CD14-positive monocyte (primary cell): ENCODE results near the gene CCDC33. TPM values are rescaled to one million over a fixed set of nuclear protein-coding genes. Genes with fewer than 3 reads are reported as not detected.

Experiments used
- DNase-seq, 3 donors: peaks; one replicate each; pipeline ENCODE4 v3.0.0-alpha.2; 2011 to 2022
- H2AFZ ChIP-seq: 2 replicates; pipeline ENCODE4 v1.6.0; 2012; ENCODE audit warnings: mild to moderate bottlenecking, low read depth, low read length, inconsistent platforms; ENCODE audit not compliant: insufficient read depth, poor library complexity, severe bottlenecking
- H3K27ac ChIP-seq, 2 donors: 1 replicate in 1 of 2; 2 replicates in 1 of 2; pipeline ENCODE4 v1.5.1; 2012 to 2013; ENCODE audit warnings: low read length in 2 of 2, control low read depth in 1 of 2, inconsistent platforms in 1 of 2, low read depth in 1 of 2, mild to moderate bottlenecking in 1 of 2
- H3K27me3 ChIP-seq, 2 donors: one replicate each; pipeline versions ENCODE4 v1.6.0 to v1.6.1; 2011 to 2013; ENCODE audit warnings: low read length in 2 of 2; ENCODE audit not compliant: control insufficient read depth in 2 of 2, insufficient read depth in 2 of 2
- H3K36me3 ChIP-seq, 2 donors: replicated peaks in 1 of 2; 1 replicate in 1 of 2; 2 replicates in 1 of 2; pipeline versions ENCODE4 v1.5.1 to v1.6.1; 2012 to 2013; ENCODE audit warnings: low read length in 2 of 2, control low read depth in 1 of 2, inconsistent platforms in 1 of 2, mild to moderate bottlenecking in 1 of 2; ENCODE audit not compliant: insufficient read depth in 2 of 2, control insufficient read depth in 1 of 2
- H3K4me1 ChIP-seq, 2 donors: 1 replicate in 1 of 2; 2 replicates in 1 of 2; pipeline versions ENCODE4 v1.5.1 to v1.6.1; 2012 to 2013; ENCODE audit warnings: low read length in 2 of 2, control low read depth in 1 of 2, inconsistent platforms in 1 of 2, mild to moderate bottlenecking in 1 of 2, moderate library complexity in 1 of 2; ENCODE audit not compliant: insufficient read depth in 2 of 2, control insufficient read depth in 1 of 2
- H3K4me2 ChIP-seq: replicated peaks from 2 replicates; pipeline ENCODE3; 2012; ENCODE audit warnings: low read length, moderate library complexity, mild to moderate bottlenecking; ENCODE audit not compliant: poor library complexity, severe bottlenecking; ENCODE audit errors: extremely low read depth
- H3K4me3 ChIP-seq, 3 experiments: fragments of 200-600 bp in 1 of 3; sonication (generic) in 1 of 3; replicated peaks in 1 of 3; 1 replicate in 2 of 3; 2 replicates in 1 of 3; pipeline ENCODE4 v1.5.1; 2011 to 2013; ENCODE audit warnings: low read length in 3 of 3, mild to moderate bottlenecking in 3 of 3, control low read depth in 2 of 3, low read depth in 2 of 3, inconsistent platforms in 1 of 3, moderate library complexity in 1 of 3
- H3K79me2 ChIP-seq: 2 replicates; pipeline ENCODE4 v1.6.0; 2012; ENCODE audit warnings: mild to moderate bottlenecking, control low read depth, inconsistent platforms, low read length, moderate library complexity; ENCODE audit not compliant: insufficient read depth
- H3K9ac ChIP-seq: 2 replicates; pipeline ENCODE4 v1.6.0; 2017; ENCODE audit warnings: low read length, mild to moderate bottlenecking; ENCODE audit not compliant: insufficient read depth, poor library complexity, severe bottlenecking
- H3K9me3 ChIP-seq, 2 donors: replicated peaks in 1 of 2; 1 replicate in 1 of 2; 2 replicates in 1 of 2; pipeline versions ENCODE4 v1.5.1 to v1.6.1; 2012 to 2013; ENCODE audit warnings: low read length in 2 of 2, control low read depth in 1 of 2; ENCODE audit not compliant: control insufficient read depth in 1 of 2, insufficient read depth in 1 of 2
- H4K20me1 ChIP-seq: 2 replicates; pipeline ENCODE4 v1.6.0; 2012; ENCODE audit warnings: mild to moderate bottlenecking, low read length, control low read depth, moderate library complexity; ENCODE audit not compliant: insufficient read depth
- H3K27ac Mint-ChIP-seq, 7 donors: one replicate each; pipeline ENCODE4 v1.8.0; 2020; ENCODE audit warnings: mild to moderate bottlenecking in 7 of 7, mixed read lengths in 7 of 7, moderate library complexity in 6 of 7, inconsistent platforms in 2 of 7
- H3K27me3 Mint-ChIP-seq, 3 donors: one replicate each; pipeline ENCODE4 v1.8.0; 2021 to 2022; ENCODE audit warnings: low read depth in 3 of 3, mild to moderate bottlenecking in 3 of 3, mixed read lengths in 3 of 3, moderate library complexity in 3 of 3, inconsistent platforms in 1 of 3
- H3K36me3 Mint-ChIP-seq, 2 donors: one replicate each; pipeline ENCODE4 v1.8.0; 2020; ENCODE audit warnings: mixed read lengths in 2 of 2, inconsistent platforms in 1 of 2, mild to moderate bottlenecking in 1 of 2
- H3K4me1 Mint-ChIP-seq: one replicate; pipeline ENCODE4 v1.8.0; 2020; ENCODE audit warnings: mild to moderate bottlenecking, mixed read lengths
- H3K4me3 Mint-ChIP-seq, 2 donors: one replicate each; pipeline ENCODE4 v1.8.0; 2020; ENCODE audit warnings: mild to moderate bottlenecking in 2 of 2, mixed read lengths in 2 of 2, moderate library complexity in 1 of 2
- H3K9me3 Mint-ChIP-seq, 7 donors: one replicate each; pipeline ENCODE4 v1.8.0; 2020 to 2022; ENCODE audit warnings: mixed read lengths in 7 of 7, mild to moderate bottlenecking in 6 of 7, moderate library complexity in 6 of 7, inconsistent platforms in 2 of 7
- WGBS: methylation state at CpG from one replicate; pipeline ENCODE4 v1.1.5; 2013; ENCODE audit warnings: missing lambda C conversion rate; ENCODE audit not compliant: insufficient coverage; 5-methylcytosine and 5-hydroxymethylcytosine counted together
- intact Hi-C, 2 donors: fragments of 100-400 bp; cut with micrococcal nuclease; formaldehyde crosslinking; loops; one replicate each; pipeline versions ENCODE4 v1.15.0 to v1.15.1; 2023
- polyA plus RNA-seq, 3 donors: library from polyadenylated mRNA; depleted of rRNA in 1 of 3; unstranded in 2 of 3; stranded (reverse) in 1 of 3; fragments of 300-500 nt in 2 of 3; fragments of >200 nt in 1 of 3; fragmentation: Illumina TruSeq in 2 of 3; gene quantifications; 1 replicate in 2 of 3; 2 replicates in 1 of 3; pipeline ENCODE4 v1.2.3, GENCODE V29; 2012 to 2021
- TF ChIP-seq, protein P1 (sequence below): fragments of 200-600 bp; IDR thresholded peaks from one replicate; pipeline ENCODE4 v1.8.0; 2022; ENCODE audit warnings: antibody characterized with exemption, mild to moderate bottlenecking

CCDC33 gene
- polyA plus RNA-seq, 3 donors, result not detected

DNA sequence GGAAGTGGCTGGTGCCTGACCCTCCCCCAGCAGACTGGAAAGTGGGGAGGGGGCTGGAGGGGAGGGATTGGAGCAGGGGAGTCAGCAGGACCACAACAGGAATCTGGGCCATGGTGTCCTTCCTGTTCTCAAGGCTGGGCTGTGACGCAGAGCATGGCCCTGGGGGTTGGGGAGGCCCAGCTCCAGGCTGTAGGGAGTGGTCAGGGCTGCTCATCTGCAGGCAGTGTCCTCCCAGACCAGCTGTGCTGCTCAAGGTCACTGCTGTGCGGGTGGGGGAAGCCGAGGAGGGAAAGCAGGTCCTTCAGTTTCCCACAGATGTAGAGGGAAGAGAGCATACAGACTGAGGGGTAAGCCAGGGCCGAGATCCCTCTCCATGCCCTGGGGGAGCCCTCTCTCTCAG, 90.6 kb downstream of the CCDC33 start:
- Histone ChIP-seq H3K4me2 (no peak overlapping the region), H3K9me3 (no peaks in the 10 kb centered on the region), H3K27ac (no peak overlapping the region), H3K4me1 (no peaks in the 10 kb centered on the region), H3K4me3 (no peak overlapping the region), H2AFZ (no peak overlapping the region), H3K9ac (no peak overlapping the region), H3K27me3 (no peaks in the 10 kb centered on the region), H3K79me2 (no peaks in the 10 kb centered on the region), H4K20me1 (no peaks in the 10 kb centered on the region), H3K36me3 (no peaks in the 10 kb centered on the region)
- Mint-ChIP-seq H3K36me3 (no peaks in the 10 kb centered on the region), H3K4me1 (no peaks in the 10 kb centered on the region), H3K9me3 (no peaks in the 10 kb centered on the region), H3K27me3 (peaks cover 6 to 9% (median 7%) of the 10 kb centered on the region in 3 donors), H3K27ac (no peak overlapping the region), H3K4me3 (no peak overlapping the region)
- intact Hi-C loops, result loop anchor here in 1 of 2 donors (10.0 kb wide), 1 partner anchor 352 kb away; no protein-coding TSS in a partner anchor
- TF ChIP-seq, protein P1, sequence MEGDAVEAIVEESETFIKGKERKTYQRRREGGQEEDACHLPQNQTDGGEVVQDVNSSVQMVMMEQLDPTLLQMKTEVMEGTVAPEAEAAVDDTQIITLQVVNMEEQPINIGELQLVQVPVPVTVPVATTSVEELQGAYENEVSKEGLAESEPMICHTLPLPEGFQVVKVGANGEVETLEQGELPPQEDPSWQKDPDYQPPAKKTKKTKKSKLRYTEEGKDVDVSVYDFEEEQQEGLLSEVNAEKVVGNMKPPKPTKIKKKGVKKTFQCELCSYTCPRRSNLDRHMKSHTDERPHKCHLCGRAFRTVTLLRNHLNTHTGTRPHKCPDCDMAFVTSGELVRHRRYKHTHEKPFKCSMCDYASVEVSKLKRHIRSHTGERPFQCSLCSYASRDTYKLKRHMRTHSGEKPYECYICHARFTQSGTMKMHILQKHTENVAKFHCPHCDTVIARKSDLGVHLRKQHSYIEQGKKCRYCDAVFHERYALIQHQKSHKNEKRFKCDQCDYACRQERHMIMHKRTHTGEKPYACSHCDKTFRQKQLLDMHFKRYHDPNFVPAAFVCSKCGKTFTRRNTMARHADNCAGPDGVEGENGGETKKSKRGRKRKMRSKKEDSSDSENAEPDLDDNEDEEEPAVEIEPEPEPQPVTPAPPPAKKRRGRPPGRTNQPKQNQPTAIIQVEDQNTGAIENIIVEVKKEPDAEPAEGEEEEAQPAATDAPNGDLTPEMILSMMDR, result no peak
- WGBS, result 100% methylated on average over 2 of the region's 4 CpGs
- no peak for DNase-seq

DNA sequence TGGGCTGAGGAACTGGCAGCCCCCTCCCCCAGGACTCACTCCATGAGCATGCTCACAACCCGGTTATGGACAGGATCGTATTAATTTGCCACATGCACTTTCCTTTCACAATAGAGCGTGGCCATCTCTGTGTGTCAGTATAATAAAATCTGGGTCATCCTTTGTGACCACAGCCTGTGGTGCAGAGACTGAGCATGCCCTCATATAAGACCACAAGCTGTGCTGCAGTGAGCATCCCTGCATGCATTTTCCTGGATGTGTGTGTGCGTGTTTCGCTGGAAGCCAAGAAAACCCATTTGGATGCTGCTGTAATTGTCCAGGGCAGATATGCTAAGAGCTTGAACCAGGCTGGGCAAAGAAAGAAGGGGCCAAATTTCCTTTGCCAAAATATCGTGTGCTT, 91.6 kb downstream of the CCDC33 start:
- no peak overlapping the region for H3K4me3 Mint-ChIP-seq
- no peaks in the 10 kb centered on the region for H3K79me2 ChIP-seq
- no peak overlapping the region for H2AFZ ChIP-seq
- H4K20me1 ChIP-seq, result no peaks in the 10 kb centered on the region
- no peak for DNase-seq
- no peak overlapping the region for H3K27ac Mint-ChIP-seq
- no peaks in the 10 kb centered on the region for H3K9me3 Mint-ChIP-seq
- no peaks in the 10 kb centered on the region for H3K4me1 ChIP-seq
- H3K4me2 ChIP-seq, result no peak overlapping the region
- no peaks in the 10 kb centered on the region for H3K36me3 Mint-ChIP-seq
- intact Hi-C loops, result loop anchor here in 1 of 2 donors (10.0 kb wide), 1 partner anchor 353 kb away; no protein-coding TSS in a partner anchor
- H3K4me3 ChIP-seq, result no peak overlapping the region
- TF ChIP-seq, protein P1, result no peak
- 85% methylated on average over 3 of the region's 6 CpGs for WGBS
- H3K9me3 ChIP-seq, result no peaks in the 10 kb centered on the region
- no peaks in the 10 kb centered on the region for H3K4me1 Mint-ChIP-seq
- H3K27ac ChIP-seq, result no peak overlapping the region
- H3K27me3 Mint-ChIP-seq, result peaks cover 6 to 8% (median 6%) of the 10 kb centered on the region in 3 donors
- H3K27me3 ChIP-seq, result no peaks in the 10 kb centered on the region
- no peaks in the 10 kb centered on the region for H3K36me3 ChIP-seq
- no peak overlapping the region for H3K9ac ChIP-seq
